22Rv1 (cell line): Measurements from ENCODE around the gene BORCS5.

Experiments used
- CTCF ChIP-seq: fragments of 450-650 bp; IDR thresholded peaks from 2 replicates; pipeline ENCODE4 v1.5.1; 2017; ENCODE audit warnings: mild to moderate bottlenecking
- ZFX ChIP-seq: fragments of 450-650 bp; IDR thresholded peaks from 2 replicates; pipeline ENCODE4 v1.6.1; 2017; ENCODE audit warnings: antibody characterized with exemption, borderline replicate concordance

DNA sequence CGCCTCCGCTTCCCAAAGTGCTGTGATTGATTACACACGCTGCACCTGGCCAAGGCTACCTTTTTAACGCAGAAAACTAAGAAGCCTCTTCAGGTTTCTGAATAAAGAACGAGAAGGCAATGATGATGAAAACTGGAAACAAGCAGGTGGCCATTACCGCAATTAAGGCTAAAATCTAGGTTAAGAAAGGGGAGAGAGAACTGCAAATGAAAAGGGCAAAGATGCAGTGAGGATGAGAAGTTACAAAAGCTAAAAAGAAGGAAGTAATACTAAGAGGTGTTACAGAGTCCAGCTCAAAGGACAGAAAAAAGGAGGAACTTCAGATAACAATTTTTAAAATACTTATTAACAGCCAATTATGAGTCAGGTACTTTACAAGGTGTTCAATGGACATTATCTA, 126.1 kb downstream of the BORCS5 start:
- TF ChIP-seq CTCF: no peak
- no peak for TF ChIP-seq ZFX
